K562 (cell line): ENCODE data around the gene TRPC1. TPM values are rescaled to one million over a fixed set of nuclear protein-coding genes. Genes with fewer than 3 reads are reported as not detected.

Source experiments
- CBFB ChIP-seq: sonication (generic); formaldehyde crosslinking; IDR thresholded peaks from 2 replicates; pipeline ENCODE4 v1.4.0; 2020; ENCODE audit warnings: mild to moderate bottlenecking, missing genetic modification reagents
- CHD7 ChIP-seq: fragments of 200-600 bp; sonication (generic); IDR thresholded peaks from one replicate; pipeline ENCODE4 v1.6.1; 2012; ENCODE audit warnings: mild to moderate bottlenecking, low read depth, low read length, inconsistent platforms
- GTF2B ChIP-seq: IDR thresholded peaks from 2 replicates; pipeline ENCODE4 v1.6.1; 2011; ENCODE audit not compliant: insufficient read length; ENCODE audit errors: extremely low read depth
- MEIS2 ChIP-seq: fragments of 450-650 bp; IDR thresholded peaks from 2 replicates; pipeline ENCODE4 v1.6.1; 2014; ENCODE audit warnings: mild to moderate bottlenecking; ENCODE audit not compliant: partially characterized antibody
- PBX2 ChIP-seq, 2 experiments: IDR thresholded peaks in 1 of 2; conservative IDR thresholded peaks in 1 of 2; 2 replicates each; pipeline ENCODE4 v1.6.1; 2016; ENCODE audit warnings: low read depth in 2 of 2, mild to moderate bottlenecking in 1 of 2, missing compliant biosample characterization in 1 of 2, missing genetic modification characterization in 1 of 2, moderate library complexity in 1 of 2
- PKNOX1 ChIP-seq: fragments of 450-650 bp; IDR thresholded peaks from 2 replicates; pipeline ENCODE4 v1.6.1; 2016
- UBTF ChIP-seq, 2 experiments: IDR thresholded peaks; 2 replicates each; pipeline ENCODE4 v1.6.1; 2012; ENCODE audit warnings: improper control_type of control experiment in 2 of 2, low read depth in 2 of 2, low read length in 2 of 2, borderline replicate concordance in 1 of 2
- polyA plus RNA-seq, 8 experiments: library from polyadenylated mRNA; depleted of rRNA in 4 of 8; stranded (reverse) in 5 of 8; unstranded in 3 of 8; fragments of >200 nt; fragmentation: Nextera tagmentation in 2 of 8; fragmentation: Illumina TruSeq in 1 of 8; extraction: Ambion mirVana in 2 of 8; extraction: Trizol in 1 of 8; gene quantifications; 2 replicates each; pipeline versions ENCODE4 v1.2.1 to v1.2.3, GENCODE V29; 2011 to 2014; ENCODE audit warnings: inconsistent platforms in 1 of 8, missing spikeins in 1 of 8
- total RNA-seq, 7 experiments: library from RNA; depleted of rRNA in 6 of 7; stranded (reverse); fragments of >200 nt in 6 of 7; fragmentation: Illumina TruSeq in 2 of 7; extraction: Trizol in 2 of 7; gene quantifications; 2 replicates each; pipeline versions ENCODE4 v1.2.1 to v1.2.3, GENCODE V29; 2011 to 2021; ENCODE audit warnings: low replicate concordance in 1 of 7

Gene TRPC1
- total and polyA plus RNA-seq, 9 of the 15 experiments (the other 6 are each of a cell fraction or from before 2014, with no cell fraction given) = 1.4 to 6.5 (median 3.0) TPM

- TF ChIP-seq CHD7 (no peak), GTF2B (no peak), PKNOX1 (peak; percentile 78), UBTF (IDR thresholded peaks at IDR 0.05; ENCODE audit: borderline replicate concordance in 1 of 2, low read depth in 2 of 2, low read length in 2 of 2) (no peak), CBFB (CRISPR knock-in tag) (no peak), PBX2 (CRISPR knock-in tag; IDR thresholded peaks at IDR 0.05; ENCODE audit: low read depth) (no peak), PBX2 (tag; conservative IDR thresholded peaks at IDR 0.05; ENCODE audit: low read depth) (peak; percentile 97), MEIS2 (peak; percentile 97)
Observed at GRCh38 chr3:142817897-142818296, 94.1 kb downstream of the TRPC1 start (continued).
